ENCODE measurements around the gene CLCA1.

DNA sequence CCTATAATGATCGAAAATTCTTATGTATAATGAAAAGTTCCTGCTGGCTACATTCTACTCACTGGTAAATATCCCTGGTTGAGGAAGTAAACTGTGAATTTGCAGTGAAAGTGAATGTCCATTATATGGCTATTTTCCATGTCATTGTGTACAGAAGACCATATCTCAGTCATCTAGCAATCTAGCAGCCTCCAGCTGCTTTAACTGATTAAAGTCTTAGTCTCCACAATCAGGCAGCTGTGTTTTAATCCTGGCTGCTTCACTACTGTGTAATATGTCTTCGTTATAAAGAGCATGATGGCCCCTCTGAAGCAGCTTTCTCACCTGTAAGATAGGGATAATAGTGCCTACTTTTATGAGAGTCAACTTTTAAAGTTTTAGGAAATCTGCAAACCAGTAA, 33.4 kb upstream of the CLCA1 start:
- TF ChIP-seq CBX3 (IDR thresholded peaks at IDR 0.05; ENCODE audit: borderline replicate concordance, low read depth) (no peak), TCF12 (IDR thresholded peaks at IDR 0.05; ENCODE audit: low read depth, low read length) (no peak), KDM1A (IDR thresholded peaks at IDR 0.05; ENCODE audit: borderline replicate concordance) (no peak), PRDM15 (CRISPR knock-in tag; IDR thresholded peaks at IDR 0.05) (no peak), POLR2AphosphoS5 (IDR thresholded peaks at IDR 0.05; ENCODE audit: low read length) (no peak), CUX1 (IDR thresholded peaks at IDR 0.05; ENCODE audit: insufficient replicate concordance, low read depth, low read length) (no peak), RAD21 (IDR thresholded peaks at IDR 0.05; ENCODE audit: insufficient read depth, low read depth, low read length) (no peak), HDAC2 (IDR thresholded peaks at IDR 0.05) (no peak), SREBF1 (IDR thresholded peaks at IDR 0.05; ENCODE audit: low read length) (no peak), MTA3 (IDR thresholded peaks at IDR 0.05; ENCODE audit: borderline replicate concordance, low read length) (no peak)
- TF ChIP-seq, protein P1, sequence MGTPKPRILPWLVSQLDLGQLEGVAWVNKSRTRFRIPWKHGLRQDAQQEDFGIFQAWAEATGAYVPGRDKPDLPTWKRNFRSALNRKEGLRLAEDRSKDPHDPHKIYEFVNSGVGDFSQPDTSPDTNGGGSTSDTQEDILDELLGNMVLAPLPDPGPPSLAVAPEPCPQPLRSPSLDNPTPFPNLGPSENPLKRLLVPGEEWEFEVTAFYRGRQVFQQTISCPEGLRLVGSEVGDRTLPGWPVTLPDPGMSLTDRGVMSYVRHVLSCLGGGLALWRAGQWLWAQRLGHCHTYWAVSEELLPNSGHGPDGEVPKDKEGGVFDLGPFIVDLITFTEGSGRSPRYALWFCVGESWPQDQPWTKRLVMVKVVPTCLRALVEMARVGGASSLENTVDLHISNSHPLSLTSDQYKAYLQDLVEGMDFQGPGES (IDR thresholded peaks at IDR 0.05), result no peak

Measured in GM12878 (cell line).